ENCODE data around the gene WNK3.
A peak's percentile ranks its signal among the peaks of the same experiment; 100 is the strongest.

Gene WNK3

DNA sequence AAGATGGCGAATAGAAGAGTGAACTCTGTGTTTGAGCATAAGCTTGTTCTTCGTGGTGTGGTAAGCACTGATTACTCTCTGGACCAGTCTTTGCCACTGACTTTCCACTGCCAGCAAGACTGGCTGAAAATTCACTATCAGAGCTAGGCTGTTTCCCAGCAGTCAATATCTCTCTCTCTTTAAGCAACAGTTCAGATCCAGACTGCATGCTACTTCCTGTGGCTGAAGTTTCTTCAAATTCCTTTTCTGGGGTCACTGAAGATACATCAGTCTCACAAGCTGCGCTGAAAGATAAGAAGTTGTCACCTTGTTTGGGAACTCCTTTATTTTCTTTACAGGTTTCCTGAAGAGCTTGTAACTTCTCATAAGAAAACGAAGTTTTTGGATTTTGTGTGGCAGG lies 120.8 kb downstream of the WNK3 start:
- WGBS, result 94% methylated on average over 2 of the region's 4 CpGs
- peaks cover 31% of the 10 kb centered on the region for H3K9me3 ChIP-seq (ENCODE audit: control insufficient read depth, low read length)
- no peak overlapping the region for H3K23ac ChIP-seq (ENCODE audit: low read length in 2 of 2)
- no peaks in the 10 kb centered on the region for H3K27me3 ChIP-seq (ENCODE audit: control insufficient read depth in 1 of 2, insufficient read depth in 1 of 2, low read length in 2 of 2)
- no peak overlapping the region for H4K8ac ChIP-seq (ENCODE audit: low read length)
- no peaks in the 10 kb centered on the region for H3K4me1 ChIP-seq (ENCODE audit: control insufficient read depth, insufficient read depth, low read depth, low read length)
- no peak overlapping the region for H3K4ac ChIP-seq (ENCODE audit: low read depth in 1 of 2, low read length in 2 of 2)
- H3K4me3 ChIP-seq (ENCODE audit: insufficient read depth in 1 of 2, low read depth in 1 of 2, low read length in 2 of 2), result no peak overlapping the region
- no peak overlapping the region for H4K91ac ChIP-seq (ENCODE audit: low read length)
- H3K27ac ChIP-seq (ENCODE audit: low read length, poor library complexity, severe bottlenecking), result no peak overlapping the region
- no peak for DNase-seq
- no peak overlapping the region for H2BK120ac ChIP-seq (ENCODE audit: low read depth, low read length)
- no peak overlapping the region for H3K14ac ChIP-seq (ENCODE audit: low read length in 2 of 2)
- H3K4me2 ChIP-seq (ENCODE audit: low read length, poor library complexity, severe bottlenecking), result no peak overlapping the region
- no peaks in the 10 kb centered on the region for H3K79me1 ChIP-seq (replicated peaks; ENCODE audit: low read length, poor library complexity, severe bottlenecking)
- no peak overlapping the region for H2AK5ac ChIP-seq (ENCODE audit: low read length, severe bottlenecking)
- no peak overlapping the region for H2BK12ac ChIP-seq (ENCODE audit: low read length in 2 of 2)
- H3K18ac ChIP-seq (ENCODE audit: low read depth in 1 of 2, low read length in 2 of 2), result no peak overlapping the region
- H2AFZ ChIP-seq (ENCODE audit: low read depth, low read length), result no peak overlapping the region
- no peak overlapping the region for H3K9ac ChIP-seq (ENCODE audit: low read length)
- H3K36me3 ChIP-seq (ENCODE audit: control insufficient read depth in 1 of 2, insufficient read depth in 2 of 2, low read depth in 1 of 2, low read length in 2 of 2), result no peaks in the 10 kb centered on the region
- no peak overlapping the region for H2BK15ac ChIP-seq (ENCODE audit: low read depth, poor library complexity, severe bottlenecking)
- no peak overlapping the region for H2BK5ac ChIP-seq (ENCODE audit: low read depth, low read length, poor library complexity, severe bottlenecking)

DNA sequence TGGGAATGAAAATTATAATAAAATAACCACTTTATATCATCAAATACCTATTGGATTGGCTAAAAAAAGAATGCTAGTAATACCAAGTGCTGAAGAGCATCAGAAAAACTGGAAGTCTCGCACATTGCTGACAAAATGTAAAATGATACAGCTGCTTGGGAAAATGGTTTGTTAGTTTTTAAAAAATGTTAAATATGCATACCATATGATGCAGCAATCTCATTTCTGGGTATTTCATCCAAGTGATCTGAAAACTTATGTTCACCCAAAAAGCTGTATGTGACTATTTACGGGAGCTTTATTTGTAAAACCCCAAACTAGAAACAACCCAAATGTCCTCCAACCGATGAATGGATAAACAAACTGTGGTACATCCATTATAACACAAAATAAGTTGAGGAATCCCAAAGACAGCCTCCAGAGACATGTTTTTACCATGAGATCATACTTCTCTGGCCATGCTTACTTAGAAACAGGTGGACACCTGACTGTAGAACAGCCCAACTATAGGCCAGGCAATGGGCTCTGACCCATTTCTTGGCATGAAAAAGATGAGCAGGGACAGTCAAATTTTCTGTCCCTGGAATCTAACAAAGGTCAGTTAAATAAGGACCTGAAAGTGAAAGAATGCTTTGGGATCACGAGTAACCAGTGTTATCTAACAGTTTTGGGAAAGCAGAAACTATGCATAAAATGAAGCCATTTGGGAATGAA lies 127.3 kb downstream of the WNK3 start:
- no peak overlapping the region for H2BK12ac ChIP-seq (ENCODE audit: low read length in 2 of 2)
- no peaks in the 10 kb centered on the region for H3K9me3 ChIP-seq (ENCODE audit: control insufficient read depth, low read length)
- H4K91ac ChIP-seq (ENCODE audit: low read length), result no peak overlapping the region
- no peak overlapping the region for H2BK15ac ChIP-seq (ENCODE audit: low read depth, poor library complexity, severe bottlenecking)
- no peak overlapping the region for H3K4me3 ChIP-seq (ENCODE audit: insufficient read depth in 1 of 2, low read depth in 1 of 2, low read length in 2 of 2)
- H3K23ac ChIP-seq (ENCODE audit: low read length in 2 of 2), result no peak overlapping the region
- H2BK5ac ChIP-seq (ENCODE audit: low read depth, low read length, poor library complexity, severe bottlenecking), result no peak overlapping the region
- H3K4me1 ChIP-seq (ENCODE audit: control insufficient read depth, insufficient read depth, low read depth, low read length), result no peaks in the 10 kb centered on the region
- H3K79me1 ChIP-seq (replicated peaks; ENCODE audit: low read length, poor library complexity, severe bottlenecking), result no peaks in the 10 kb centered on the region
- no peak overlapping the region for H4K8ac ChIP-seq (ENCODE audit: low read length)
- WGBS, result 71% methylated on average over 4 of the region's 4 CpGs
- no peak overlapping the region for H3K18ac ChIP-seq (ENCODE audit: low read depth in 1 of 2, low read length in 2 of 2)
- H3K27me3 ChIP-seq (ENCODE audit: control insufficient read depth in 1 of 2, insufficient read depth in 1 of 2, low read length in 2 of 2), result peaks cover 0 to 2% of the 10 kb centered on the region in 2 experiments
- no peak overlapping the region for H2AK5ac ChIP-seq (ENCODE audit: low read length, severe bottlenecking)
- DNase-seq, result peak; percentile 3
- no peak overlapping the region for H3K27ac ChIP-seq (ENCODE audit: low read length, poor library complexity, severe bottlenecking)
- H2BK120ac ChIP-seq (ENCODE audit: low read depth, low read length), result no peak overlapping the region
- H3K4ac ChIP-seq (ENCODE audit: low read depth in 1 of 2, low read length in 2 of 2), result no peak overlapping the region
- H3K14ac ChIP-seq (ENCODE audit: low read length in 2 of 2), result no peak overlapping the region
- H2AFZ ChIP-seq (ENCODE audit: low read depth, low read length), result no peak overlapping the region
- H3K9ac ChIP-seq (ENCODE audit: low read length), result no peak overlapping the region
- no peaks in the 10 kb centered on the region for H3K36me3 ChIP-seq (ENCODE audit: control insufficient read depth in 1 of 2, insufficient read depth in 2 of 2, low read depth in 1 of 2, low read length in 2 of 2)
- H3K4me2 ChIP-seq (ENCODE audit: low read length, poor library complexity, severe bottlenecking), result no peak overlapping the region

DNA sequence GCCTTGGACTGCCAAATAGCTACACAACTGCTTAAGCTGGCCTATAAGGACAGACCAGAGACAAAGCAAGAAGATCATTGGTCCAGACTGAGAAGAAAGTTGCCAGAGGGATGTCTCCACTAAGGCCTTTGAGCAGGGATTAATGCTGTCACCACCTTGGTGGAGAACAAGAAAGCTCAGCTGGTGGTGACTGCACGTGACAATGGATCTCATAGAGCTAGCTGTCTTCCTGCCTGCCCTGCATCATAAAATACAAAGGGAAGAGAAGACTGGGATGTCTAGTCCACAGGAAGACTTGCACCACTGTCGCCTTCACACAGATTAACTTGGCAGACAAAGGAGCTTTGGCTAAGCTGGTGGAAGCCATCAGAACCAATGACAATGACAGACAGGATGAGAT lies 134.3 kb downstream of the WNK3 start:
- no peak overlapping the region for H4K91ac ChIP-seq (ENCODE audit: low read length)
- no peak overlapping the region for H2AK5ac ChIP-seq (ENCODE audit: low read length, severe bottlenecking)
- 92% methylated on average over 2 of the region's 2 CpGs for WGBS
- no peak for DNase-seq
- H3K18ac ChIP-seq (ENCODE audit: low read depth in 1 of 2, low read length in 2 of 2), result no peak overlapping the region
- H3K27me3 ChIP-seq (ENCODE audit: control insufficient read depth in 1 of 2, insufficient read depth in 1 of 2, low read length in 2 of 2), result no peaks in the 10 kb centered on the region
- H2BK120ac ChIP-seq (ENCODE audit: low read depth, low read length), result no peak overlapping the region
- H2BK12ac ChIP-seq (ENCODE audit: low read length in 2 of 2), result no peak overlapping the region
- H2BK15ac ChIP-seq (ENCODE audit: low read depth, poor library complexity, severe bottlenecking), result no peak overlapping the region
- H3K4ac ChIP-seq (ENCODE audit: low read depth in 1 of 2, low read length in 2 of 2), result no peak overlapping the region
- H3K14ac ChIP-seq (ENCODE audit: low read length in 2 of 2), result no peak overlapping the region
- no peaks in the 10 kb centered on the region for H3K36me3 ChIP-seq (ENCODE audit: control insufficient read depth in 1 of 2, insufficient read depth in 2 of 2, low read depth in 1 of 2, low read length in 2 of 2)
- H2BK5ac ChIP-seq (ENCODE audit: low read depth, low read length, poor library complexity, severe bottlenecking), result no peak overlapping the region
- no peaks in the 10 kb centered on the region for H3K9me3 ChIP-seq (ENCODE audit: control insufficient read depth, low read length)
- H3K4me1 ChIP-seq (ENCODE audit: control insufficient read depth, insufficient read depth, low read depth, low read length), result no peaks in the 10 kb centered on the region
- H3K4me3 ChIP-seq (ENCODE audit: insufficient read depth in 1 of 2, low read depth in 1 of 2, low read length in 2 of 2), result no peak overlapping the region
- no peak overlapping the region for H3K4me2 ChIP-seq (ENCODE audit: low read length, poor library complexity, severe bottlenecking)
- H2AFZ ChIP-seq (ENCODE audit: low read depth, low read length), result no peak overlapping the region
- no peak overlapping the region for H3K23ac ChIP-seq (ENCODE audit: low read length in 2 of 2)
- no peak overlapping the region for H3K9ac ChIP-seq (ENCODE audit: low read length)
- H4K8ac ChIP-seq (ENCODE audit: low read length), result no peak overlapping the region
- H3K27ac ChIP-seq (ENCODE audit: low read length, poor library complexity, severe bottlenecking), result no peak overlapping the region
- H3K79me1 ChIP-seq (replicated peaks; ENCODE audit: low read length, poor library complexity, severe bottlenecking), result no peaks in the 10 kb centered on the region

DNA sequence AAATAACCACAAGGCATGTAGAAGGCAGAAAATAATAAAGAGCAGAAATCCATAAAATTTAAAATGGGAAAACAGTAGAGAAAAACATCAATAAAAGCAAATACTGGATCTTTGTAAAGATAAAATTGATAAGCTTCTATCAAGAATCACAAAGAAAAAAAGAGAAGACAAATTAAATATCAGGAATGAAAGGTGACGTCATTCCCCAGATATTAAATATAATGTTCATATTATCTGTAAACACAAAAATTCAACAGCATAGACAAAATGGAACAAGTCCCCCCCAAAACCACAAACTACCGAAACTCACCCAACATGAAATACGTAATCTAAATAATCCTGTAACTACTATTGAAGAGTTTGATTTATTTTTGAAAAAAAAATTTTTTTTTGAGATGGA lies 144.2 kb downstream of the WNK3 start:
- Histone ChIP-seq H4K91ac (ENCODE audit: low read length) (no peak overlapping the region), H2BK120ac (ENCODE audit: low read depth, low read length) (no peak overlapping the region), H3K27me3 (ENCODE audit: control insufficient read depth in 1 of 2, insufficient read depth in 1 of 2, low read length in 2 of 2) (peaks cover 0 to 2% of the 10 kb centered on the region in 2 experiments), H3K4ac (ENCODE audit: low read depth in 1 of 2, low read length in 2 of 2) (no peak overlapping the region), H3K4me1 (ENCODE audit: control insufficient read depth, insufficient read depth, low read depth, low read length) (no peaks in the 10 kb centered on the region), H3K9ac (ENCODE audit: low read length) (no peak overlapping the region), H3K27ac (ENCODE audit: low read length, poor library complexity, severe bottlenecking) (no peak overlapping the region), H3K4me3 (ENCODE audit: insufficient read depth in 1 of 2, low read depth in 1 of 2, low read length in 2 of 2) (no peak overlapping the region), H3K18ac (ENCODE audit: low read depth in 1 of 2, low read length in 2 of 2) (no peak overlapping the region), H3K14ac (ENCODE audit: low read length in 2 of 2) (no peak overlapping the region), H2BK5ac (ENCODE audit: low read depth, low read length, poor library complexity, severe bottlenecking) (no peak overlapping the region), H2AK5ac (ENCODE audit: low read length, severe bottlenecking) (no peak overlapping the region), H3K79me1 (replicated peaks; ENCODE audit: low read length, poor library complexity, severe bottlenecking) (no peaks in the 10 kb centered on the region), H3K9me3 (ENCODE audit: control insufficient read depth, low read length) (no peaks in the 10 kb centered on the region), H3K36me3 (ENCODE audit: control insufficient read depth in 1 of 2, insufficient read depth in 2 of 2, low read depth in 1 of 2, low read length in 2 of 2) (no peaks in the 10 kb centered on the region), H4K8ac (ENCODE audit: low read length) (no peak overlapping the region), H2BK15ac (ENCODE audit: low read depth, poor library complexity, severe bottlenecking) (no peak overlapping the region), H3K4me2 (ENCODE audit: low read length, poor library complexity, severe bottlenecking) (no peak overlapping the region), H2AFZ (ENCODE audit: low read depth, low read length) (no peak overlapping the region), H3K23ac (ENCODE audit: low read length in 2 of 2) (no peak overlapping the region), H2BK12ac (ENCODE audit: low read length in 2 of 2) (no peak overlapping the region)
- DNase-seq, result no peak
- WGBS, result no CpG with 5 or more reads among the region's 3 CpGs
